HG02885 (cell line): ENCODE measurements around the gene ADSS1.
A peak's percentile ranks its signal among the peaks of the same experiment; 100 is the strongest.

Source experiments
- ATAC-seq: cut with Tn5 transposase; IDR thresholded peaks from one replicate; pipeline ENCODE4 v1.9.1; 2021; ENCODE audit warnings: mild to moderate bottlenecking; ENCODE audit not compliant: unreplicated experiment, poor library complexity

Gene ADSS1

DNA sequence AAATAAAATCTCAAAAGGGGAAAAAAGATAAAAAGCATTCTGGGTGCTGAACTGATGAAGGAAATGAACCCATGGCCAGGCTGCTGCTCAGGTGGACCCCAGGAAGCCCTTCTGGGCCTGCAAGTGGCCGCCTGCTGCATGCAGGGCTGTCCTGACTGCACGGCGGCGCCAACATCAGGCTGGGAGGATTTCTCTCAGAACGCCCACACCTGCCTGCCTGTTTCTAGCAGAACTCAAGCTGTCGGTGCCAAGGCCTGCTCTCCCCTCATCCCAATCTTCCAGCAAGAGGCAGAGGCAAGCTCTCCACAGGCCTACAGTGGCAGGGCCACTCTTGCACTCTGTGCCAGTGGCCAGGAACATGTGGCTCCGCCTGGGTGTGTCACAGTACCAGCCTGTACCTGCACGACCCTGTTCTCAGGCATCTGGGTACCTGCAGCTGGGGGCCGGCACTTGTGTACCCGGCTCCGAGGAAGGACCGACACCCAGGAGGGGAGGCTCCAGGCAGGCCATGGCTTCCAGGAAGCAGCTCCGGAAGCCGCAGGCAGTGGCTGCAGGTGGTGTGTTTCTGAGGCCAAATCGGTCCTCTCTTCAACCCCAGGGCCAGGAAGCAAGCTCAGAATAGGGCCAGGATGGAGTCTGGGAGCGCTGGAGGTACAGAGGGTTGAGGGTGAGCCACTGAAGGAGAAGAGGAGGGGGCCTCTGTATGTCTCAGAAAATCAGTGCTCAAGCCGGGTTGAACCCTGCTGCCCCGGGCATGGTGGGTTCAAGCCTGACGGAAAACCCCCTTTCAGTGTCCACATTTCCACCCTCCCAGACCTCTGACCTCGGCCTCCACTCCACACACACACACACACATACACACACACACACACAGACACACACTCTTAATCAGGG, 37.2 kb upstream of the ADSS1 start:
- no peak for ATAC-seq

DNA sequence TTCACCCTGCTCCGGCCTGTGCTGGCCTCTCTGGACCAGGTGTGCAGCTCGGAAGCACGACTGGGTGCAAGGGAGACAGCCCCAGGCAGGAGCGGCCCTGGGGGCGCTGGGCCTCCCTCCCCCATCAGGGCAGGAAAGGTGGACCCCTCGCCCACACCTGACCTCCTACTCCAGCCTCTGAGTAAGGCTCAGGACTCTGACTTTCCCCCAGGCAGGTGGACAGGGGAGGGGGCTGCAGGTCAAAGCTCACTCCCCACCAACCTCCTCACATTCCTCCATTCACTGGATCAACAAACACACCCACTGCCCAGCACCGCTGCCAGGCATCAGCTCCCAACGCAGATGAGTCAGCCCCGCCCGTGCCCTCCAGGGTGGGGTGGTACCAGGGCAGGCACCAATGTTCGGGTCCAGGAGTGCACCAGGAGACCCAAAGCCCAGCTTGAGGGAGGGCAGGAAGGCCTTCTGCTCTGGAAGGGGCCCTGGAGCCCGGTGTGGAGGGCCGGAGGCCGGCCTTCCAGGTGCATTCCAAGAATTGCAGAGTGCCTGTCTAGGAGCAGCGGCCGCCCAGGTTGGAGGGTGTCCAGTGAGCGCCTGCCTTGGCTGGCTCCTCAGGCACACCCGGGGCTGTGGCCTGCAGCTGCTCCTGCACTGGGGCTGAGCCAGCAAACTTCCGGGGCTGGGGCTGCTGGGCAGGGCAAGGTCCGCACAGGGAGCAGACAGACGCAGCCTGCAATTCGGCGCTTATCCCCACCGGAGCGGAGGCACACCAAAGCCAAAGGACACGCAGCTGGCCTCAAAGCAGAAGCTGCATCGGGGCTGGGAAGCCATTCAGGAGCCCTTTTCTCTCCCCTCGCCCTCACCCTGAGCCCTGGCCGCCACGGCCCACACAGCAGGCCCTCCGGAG, 36.2 kb upstream of the ADSS1 start:
- ATAC-seq = no peak

DNA sequence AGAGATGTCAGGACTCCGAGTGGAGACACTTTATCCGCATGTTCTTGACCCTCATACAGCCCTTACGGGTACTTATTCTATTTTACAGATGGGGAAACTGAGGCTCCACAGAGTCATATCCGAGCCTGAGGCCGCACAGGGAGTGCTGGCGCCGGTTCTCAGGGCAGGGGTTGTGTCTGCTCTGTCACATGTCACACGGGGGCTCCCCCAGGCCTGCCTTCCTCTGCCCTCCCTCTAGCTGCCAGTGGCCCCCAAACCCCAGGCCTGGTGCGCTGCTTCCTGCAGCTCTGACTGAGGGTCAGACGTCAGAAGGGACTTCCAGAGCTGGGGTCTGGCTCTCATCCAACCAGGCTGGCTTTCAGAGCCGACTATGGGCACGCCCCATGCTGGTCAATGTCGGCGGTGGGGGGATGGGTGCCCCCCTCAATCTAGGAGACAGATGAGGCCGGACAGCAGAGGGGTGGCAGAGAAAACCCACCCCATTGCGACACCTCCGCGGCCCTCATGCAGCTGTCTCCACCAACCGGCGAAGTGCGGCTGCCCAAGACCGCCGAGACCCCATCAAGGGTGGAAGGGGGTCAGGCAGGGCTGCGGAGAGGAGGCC, 35.4 kb upstream of the ADSS1 start:
- ATAC-seq = no peak

DNA sequence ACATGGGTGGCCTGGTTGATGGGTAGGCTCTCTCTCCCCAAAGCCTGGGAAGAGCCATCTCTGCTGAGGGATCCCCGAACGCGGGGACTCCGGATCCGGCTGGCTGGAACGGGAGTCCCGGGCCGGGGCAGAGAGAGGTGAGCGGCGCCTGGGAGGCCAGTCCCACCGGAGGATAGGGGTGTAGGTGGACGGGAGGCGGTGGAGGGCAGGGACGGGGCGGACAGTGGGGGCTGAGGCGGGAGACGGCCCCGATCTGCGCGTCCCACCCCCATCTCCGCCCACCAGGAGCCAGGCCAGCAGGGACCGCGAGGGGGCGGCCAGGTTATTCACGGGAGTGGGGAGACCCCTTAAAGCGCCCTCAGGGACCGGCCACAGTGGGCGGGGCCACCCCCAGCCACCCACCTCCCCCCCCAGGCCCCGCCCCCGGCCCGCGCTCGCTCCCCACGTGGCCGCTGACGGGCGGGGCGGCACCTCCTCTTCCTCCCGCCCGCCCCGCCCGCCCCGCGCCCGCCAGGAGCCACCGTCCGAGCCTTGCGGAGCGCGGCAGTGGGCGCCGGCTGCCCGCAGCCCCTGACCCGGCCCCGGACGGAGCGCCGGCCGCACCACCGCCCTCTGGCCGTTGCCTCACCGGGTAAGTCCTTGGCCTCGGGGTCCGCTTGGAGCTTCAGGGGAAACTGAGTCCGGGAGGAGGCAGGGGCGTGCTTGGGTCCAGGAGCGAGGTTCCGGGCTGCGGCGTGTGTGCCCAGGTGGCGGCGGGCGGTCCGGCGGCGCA, 34.7 kb upstream of the ADSS1 start, which contains the start of gene INF2:
INF2 (plus strand) TSS at position 510 of the 772 bp plus-strand sequence. CDS start 11,748 bp downstream, outside the sequence.
- ATAC-seq = peak; percentile 63

DNA sequence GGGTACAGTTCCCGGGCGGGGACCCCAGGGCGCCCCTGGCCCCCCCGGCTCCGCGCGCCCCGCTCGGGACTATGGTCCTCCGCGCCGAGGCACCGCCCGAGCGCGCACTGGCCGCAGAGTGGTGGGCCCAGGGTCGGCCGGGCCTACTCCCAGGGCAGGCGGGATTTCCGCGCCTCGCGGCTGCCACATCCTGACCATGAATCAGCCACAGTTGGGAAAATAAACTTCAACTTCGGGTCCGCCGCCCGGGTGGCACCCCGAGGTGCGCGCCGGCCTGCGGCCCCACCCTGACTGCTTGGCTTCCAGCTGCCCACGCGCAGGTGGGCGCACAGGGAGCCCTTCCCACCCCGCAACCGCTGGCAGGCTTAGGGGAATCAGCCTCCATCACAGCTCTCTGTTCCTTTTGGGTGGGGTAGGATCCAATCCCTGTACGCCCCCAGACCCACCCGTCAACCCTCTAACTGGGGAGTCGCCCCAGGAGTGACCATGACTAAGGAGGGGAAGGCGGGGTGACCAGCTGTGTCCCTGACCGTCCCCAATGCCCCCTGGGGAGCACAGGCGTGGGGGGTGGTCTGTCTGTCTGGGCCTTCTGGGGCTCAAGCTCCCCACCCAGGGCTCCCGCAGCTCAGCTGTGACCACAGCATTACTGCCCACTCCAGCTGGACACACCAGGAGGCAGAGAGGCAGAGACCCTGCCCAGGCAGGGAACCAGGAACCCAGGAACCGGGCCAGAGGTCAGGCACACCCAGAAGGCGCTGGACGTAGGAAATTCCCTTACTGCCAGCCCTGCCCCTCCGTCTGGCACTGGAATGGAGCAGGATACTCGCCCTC, 33.9 kb upstream of the ADSS1 start:
- peak; percentile 7 for ATAC-seq

DNA sequence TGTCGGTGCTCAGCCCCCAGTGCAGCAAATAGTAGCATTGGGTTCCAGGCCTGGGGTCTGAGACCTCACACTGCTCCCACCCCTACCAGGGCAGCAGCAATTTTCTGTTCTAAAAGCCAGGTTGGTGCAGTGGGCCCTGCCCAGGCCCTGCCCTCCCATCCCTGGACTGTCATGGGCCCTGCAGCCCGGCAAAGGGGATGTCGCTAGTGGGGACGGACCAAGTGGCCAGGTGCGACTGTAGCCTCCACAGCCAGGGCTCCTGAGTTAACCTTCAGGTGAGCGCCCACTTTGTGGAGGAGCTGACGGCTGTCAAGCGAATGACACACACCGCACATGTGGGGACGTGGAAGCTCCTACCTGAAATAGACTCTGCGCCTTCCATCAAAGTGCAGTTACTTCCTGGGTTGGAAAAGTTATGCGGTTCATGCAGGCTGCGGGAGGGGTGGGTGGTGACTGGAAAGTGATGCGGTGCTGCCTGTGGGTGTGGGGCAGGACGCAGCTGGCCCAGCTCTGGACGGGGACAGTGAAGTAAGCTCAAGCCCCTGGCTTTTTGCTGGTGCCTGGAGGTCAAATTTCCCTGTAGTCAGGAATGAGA, 33.1 kb upstream of the ADSS1 start:
- no peak for ATAC-seq

DNA sequence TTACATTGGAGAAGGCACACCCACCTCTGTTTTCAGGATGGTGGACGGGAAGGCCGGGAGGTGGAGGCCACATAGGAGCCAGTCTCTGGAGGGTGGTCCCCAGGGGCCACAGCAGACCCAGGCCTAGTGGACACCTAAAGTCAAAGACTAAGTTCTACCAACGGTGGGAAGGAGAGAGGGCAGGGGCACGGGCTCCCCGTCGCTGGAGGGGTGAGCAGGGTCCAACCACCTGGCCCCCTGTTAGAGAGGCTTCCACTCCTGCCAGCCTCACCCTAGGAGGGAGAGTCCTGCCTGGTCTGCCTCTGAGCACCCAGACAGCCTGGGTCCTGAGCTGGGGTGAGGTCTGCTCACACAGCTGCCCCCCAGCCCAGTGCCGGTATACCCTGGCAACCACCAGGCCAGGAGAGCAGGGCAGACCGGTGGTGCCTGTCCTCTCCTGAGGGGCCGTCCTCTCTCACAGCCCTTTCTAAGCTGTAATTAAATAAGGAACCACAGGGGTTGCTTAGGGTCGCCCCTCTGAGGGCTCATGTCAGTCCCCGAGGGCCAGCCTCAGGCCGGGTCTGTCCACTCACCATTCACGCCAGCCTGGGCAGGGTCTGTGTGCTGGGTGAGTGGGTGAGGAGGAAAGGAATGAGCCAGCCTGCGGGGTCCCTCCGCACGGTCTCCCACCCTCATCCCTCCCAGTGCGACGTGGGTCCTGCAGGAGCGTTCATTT, 32.3 kb upstream of the ADSS1 start:
- ATAC-seq = no peak

DNA sequence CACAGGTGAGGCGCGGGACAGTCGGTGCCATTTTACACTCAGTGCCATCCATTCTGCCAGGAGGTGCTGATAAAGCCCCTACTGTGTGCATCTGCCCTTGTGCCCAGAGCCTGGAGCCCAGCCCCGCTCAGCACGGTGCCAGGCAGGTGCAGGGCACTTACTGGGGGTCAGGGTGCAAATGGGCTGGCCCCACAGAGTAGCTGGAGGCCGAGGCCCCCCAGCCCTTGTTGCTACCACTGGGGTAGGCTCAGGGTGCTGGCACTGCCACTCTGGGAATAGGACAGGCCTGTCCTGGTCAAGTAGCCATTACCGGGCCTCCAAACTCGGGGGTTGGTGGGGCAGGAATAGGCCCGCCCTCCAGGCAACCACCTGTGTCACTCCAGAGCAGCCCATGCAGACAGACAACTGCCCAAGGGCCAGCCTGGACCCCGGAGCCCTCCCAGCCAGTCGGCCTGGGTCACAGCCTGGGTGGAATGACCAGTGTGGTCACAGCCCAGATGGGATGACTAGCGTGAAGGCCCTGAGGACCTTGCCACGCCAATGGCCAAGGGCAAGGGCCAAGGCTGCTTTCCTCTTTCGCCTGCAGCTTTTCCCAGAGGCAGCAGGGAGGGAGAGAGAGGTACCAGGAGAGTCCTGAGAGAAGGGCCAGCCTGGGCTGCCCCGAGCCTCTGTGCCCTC, 31.6 kb upstream of the ADSS1 start:
- no peak for ATAC-seq

DNA sequence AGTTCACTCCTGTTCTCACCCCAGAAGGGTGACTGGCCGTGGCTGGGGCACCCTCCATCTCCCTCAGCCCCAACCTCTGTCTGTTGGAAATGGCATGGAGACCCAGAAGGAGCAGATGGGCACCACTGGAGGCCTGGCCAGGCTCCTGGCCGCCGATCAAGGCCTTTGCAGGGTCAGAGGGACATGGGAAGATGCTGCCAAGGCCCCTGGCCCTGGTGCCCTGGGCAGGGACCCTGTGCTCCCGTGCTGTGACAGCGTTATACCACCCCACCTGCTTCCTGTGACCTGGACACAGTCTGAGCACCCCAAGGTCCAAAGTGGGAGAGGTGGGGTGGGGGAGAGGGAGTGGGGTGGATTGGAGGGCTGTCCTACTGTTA, 31.1 kb upstream of the ADSS1 start:
- no peak for ATAC-seq

DNA sequence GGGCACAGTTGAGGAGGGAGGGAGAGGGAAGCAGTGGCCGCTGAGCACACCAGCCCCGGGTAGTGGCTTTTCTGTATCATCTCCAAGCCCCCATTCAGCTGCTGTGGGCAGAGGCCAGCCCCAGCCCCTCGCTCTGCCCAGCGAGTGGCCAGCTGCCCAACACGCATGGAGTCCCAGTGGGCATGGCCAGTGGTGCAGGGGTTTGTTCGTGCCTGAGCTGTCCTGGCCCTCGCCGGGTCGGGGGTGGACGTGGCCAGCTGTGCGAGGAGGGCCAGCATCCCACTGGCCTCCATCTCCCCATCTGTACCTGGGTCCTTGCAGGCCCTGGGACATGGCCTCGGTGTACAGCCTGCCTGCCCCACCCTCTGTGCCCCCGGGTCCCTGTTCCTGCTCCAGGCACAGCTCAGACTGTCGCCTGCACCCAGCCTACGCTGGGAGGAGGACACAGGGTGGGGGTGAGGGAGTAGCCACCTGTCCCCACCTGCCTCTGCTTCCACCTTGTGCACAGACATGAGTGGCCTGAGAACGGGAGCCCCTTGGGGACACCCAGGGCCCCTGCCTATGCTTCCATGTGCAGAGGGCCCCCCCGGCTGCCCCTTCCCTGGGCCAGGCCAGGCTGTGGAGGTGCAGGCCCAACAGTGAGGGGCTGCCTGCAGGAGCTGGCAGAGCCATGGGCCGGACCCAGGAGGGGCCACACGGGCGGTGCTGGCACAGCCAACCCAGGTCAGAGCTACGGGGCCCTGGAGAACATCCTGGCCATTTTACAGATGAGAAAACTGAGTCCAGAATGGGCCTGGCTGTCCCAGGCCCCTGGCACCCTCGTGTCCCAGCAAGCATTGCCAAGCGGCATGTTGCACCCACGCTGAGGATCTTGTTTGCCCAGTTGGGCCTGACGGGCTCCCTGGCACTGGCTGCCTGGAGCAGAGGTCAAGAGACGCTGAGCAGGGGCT, 30.3 kb upstream of the ADSS1 start:
- ATAC-seq = no peak

DNA sequence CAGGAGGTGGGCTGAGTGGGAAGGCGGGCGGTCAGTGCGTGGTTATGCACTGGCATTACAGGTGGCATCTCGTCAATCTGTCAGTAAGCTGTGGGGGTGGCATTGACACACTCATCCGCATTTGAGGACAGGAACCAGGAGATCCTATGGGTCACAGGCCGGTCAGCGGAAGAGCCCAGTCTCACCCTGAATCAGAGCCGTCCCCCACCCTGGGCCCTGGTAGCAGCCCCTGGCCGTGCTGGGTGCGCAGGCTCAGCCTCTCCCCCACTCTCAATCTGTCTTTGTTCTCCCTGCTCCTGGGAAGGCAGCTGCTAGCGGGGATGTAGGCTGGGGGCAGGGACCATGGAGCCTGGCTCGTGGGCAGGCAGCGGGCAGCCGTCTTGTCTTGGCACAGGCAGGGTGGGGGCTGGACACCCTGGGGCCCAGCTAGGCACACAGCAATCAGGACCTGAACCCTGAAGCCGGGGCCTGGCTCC, 29.5 kb upstream of the ADSS1 start:
- no peak for ATAC-seq

DNA sequence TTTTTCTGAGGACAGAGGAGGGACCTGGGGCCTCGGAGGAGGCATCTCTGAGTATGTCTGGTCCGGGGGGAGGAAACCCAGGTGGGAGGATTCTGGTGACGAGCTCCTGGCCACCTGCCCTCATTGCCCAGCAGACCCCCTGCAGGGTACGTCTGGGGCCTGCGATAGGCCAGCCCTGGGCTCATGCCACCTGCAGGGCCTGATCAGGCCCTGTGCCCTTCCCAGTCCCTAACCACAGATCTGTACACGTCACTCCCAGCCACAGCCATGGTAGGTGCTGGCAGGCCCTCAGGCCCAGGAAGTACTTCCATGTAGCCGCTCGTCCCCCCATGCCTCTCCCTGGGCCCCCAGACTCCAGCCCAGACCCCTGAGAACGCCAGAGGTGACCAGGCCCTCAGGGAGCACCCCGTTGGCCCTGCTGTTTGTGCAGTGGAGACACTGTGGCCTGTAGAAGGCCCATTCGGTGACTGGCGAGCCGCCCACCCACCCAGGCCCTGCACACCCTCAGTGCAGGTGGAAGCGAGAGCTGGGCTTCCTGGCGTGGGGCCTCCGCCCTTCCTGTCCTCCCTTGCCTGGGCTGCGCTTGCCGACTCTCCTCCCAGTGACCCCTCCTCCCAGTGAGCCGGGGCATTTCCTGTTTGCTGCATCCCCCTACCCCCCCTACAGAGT, 28.9 kb upstream of the ADSS1 start:
- no peak for ATAC-seq

DNA sequence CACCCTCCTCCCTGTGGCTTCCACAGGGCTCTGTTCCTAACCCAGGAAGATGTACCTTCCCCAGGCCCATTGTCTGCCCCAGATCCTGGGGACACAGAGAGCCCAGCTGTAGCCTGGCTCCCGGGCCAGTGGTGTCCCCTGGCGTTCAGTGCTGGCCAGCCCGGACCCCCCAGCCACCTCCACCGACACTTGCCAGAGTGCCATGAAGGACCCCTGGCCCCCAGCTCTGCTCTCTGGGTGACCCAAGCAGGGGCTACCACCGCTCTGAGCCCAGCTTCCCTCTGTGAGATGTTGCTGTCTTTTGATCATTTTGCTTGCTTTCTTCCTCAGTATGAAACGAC, 28.4 kb upstream of the ADSS1 start:
- no peak for ATAC-seq

DNA sequence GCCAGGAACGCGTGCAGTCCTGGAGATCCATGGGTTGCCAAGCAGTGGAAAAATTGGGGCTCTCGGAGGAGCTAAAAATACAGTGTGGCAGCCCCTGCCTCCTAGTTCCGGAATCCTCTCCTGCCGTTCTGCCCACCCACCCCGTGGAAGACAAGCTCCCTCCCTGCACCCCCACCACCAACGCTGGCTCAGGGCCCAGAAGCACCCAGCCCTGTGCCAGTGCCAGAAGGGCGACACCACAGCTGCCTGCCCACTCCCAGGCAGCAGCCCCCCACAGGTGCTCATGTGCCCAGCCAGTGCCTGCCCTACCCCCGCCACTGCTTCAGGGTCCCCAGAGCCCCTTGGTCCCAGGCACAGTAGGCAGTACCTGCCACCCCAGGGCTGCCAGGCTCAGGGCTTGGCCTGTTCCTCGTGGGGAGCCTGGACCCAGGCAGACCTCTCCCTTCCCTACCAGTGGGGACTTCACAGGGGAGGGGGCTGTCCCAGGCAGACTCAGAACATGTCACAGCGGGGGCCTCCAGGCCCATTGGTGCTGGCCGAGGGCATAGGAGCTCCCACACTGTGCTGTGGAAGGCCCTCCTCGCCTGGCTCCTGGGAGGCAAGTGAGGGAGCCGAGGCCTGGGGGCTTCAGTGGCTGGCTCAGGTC, 27.2 kb upstream of the ADSS1 start:
- no peak for ATAC-seq

DNA sequence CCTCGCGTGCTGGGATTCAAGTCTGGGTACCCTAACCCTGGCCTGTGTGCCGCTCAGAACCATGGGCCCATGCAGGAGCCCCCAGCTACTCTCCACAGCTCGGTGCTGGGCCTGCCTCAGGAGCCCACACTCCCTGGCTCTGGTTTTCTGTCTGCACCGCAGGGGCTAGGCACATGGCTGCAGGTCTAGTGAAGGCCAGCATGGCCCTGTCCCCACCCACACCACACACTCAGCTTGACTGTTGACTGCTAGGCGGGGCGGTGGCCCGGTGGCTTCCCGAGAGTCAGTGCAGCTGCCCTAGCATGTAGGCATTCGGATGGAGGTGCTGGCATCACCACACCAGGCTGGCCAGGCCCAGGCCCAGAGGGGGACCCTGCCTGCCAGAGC, 26.7 kb upstream of the ADSS1 start:
- no peak for ATAC-seq
